Left forelimb (tissue), 1 donor: Measurements from ENCODE around the gene ZG16B.
A peak's percentile ranks its signal among the peaks of the same experiment; 100 is the strongest.

Experiments
- DNase-seq: peaks from one replicate; pipeline ENCODE4 v3.0.0-alpha.2; 2018; ENCODE audit warnings: low spot score

ZG16B gene, protein sequence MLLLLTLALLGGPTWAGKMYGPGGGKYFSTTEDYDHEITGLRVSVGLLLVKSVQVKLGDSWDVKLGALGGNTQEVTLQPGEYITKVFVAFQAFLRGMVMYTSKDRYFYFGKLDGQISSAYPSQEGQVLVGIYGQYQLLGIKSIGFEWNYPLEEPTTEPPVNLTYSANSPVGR

DNA sequence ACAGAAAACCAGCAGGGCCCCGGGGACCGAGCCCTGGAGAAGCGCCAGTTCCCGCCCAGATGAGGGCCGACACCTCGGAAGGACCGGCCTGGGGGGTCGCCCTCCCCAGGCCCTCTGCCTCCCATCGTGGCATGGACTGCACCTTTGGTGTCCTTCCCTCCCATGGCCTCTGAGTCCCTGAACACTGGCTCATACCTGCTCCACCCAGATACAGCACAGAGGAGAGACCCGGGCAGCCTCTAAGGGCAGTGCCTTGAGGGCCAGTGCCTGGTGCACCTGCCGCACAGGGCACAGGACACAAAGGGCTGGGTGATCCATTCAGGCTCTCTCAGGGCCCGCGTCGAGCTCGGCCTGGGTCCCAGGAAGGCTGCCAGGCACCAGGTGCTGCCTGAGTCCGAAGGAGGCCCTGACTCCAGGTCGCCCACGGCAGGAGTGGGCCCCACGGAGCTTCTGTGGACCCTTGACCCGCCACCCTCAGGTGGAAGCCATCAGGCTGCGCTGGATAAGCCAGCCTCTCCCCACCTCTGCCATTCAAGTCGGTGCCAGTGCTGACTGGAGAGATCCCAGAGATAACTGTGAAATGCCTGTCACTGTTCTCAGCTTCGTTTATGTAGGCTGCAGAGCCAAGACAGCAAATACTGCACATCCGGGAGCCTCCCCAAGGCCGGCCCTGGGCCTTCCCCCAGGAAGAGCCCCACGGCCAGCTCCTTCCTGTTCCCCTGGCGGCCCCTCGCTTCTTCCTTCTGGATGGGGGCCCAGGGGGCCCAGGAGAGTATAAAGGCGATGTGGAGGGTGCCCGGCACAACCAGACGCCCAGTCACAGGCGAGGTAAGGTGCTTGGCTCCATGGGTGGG lies at the start of gene ZG16B:
Gene ZG16B, plus strand, starts transcription at position 803 of the 854 bp plus-strand sequence. CDS start 139 bp downstream, outside the sequence.
- no peak for DNase-seq

DNA sequence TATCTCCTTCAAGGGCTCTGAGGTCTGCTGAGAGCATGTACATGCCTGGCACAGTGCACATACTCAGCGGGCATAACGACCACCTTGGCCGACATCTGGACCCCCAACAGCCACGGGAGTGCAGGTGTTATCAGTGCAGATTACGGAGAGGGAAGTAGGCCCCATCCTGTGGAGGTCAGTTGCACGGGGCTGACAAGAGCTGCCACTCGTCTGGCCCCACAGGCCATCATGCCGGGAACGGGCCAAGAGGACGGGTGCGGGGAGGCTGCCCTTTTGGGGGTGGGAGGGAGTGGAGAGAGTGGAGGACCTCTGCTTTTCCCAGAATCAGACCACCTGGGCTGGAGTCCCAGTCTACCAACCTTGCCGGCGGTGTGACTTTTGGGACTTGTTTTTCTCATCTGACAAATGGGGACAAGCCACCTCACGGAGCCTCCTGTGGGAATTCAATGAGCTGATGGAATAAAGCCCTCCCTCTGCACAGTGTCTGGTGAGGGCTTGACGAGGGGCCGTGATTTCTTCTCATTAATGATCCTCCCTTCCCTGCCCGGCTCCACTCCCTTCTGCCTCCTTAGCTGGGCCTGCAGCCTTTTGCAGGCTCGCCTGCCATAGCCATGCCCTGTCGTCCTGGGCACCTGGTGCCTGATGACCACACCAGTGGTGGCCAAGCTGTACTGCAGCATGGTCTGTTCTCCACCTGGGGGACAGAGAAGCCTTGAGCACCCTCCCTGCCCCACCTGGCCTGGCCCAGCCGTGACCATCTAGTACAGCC lies 47.3 kb upstream of the ZG16B start:
- no peak for DNase-seq

DNA sequence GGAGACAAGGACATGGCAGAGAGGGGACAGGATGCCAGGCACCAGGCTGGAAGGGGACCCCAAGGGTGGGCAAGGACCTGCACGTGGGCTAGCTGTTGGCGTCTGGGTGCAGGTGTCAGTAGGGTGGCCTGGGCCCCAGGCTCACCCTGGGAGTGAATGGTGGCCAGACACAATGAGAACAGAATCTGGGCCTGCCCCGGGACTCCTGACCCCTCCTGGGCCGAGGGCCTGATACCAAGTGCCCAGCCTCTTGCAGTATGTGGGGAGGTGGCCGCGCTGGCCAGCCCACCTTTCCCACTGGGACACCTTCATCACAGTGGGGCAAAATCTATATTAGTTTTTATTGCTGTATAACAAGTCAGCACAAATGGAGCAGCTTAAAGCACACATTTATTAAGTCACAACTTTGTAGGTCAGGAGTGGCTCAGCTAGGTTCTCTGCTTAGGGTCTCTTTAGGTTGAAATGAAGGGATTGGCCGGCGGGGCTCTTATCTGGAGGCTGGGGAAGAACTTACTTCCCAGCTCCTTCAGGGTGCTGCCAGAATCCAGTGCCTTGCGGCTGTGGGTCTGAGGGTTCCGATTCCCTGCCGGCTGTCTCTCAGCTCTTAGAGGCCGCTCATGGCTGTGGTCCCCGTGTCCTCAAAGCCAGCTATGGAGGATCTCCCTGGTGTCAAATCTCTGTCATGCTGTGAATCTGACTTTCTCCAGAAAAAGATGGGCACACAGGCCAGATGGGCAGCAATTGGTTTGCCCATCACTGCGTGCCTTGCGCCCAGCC lies 46.3 kb upstream of the ZG16B start:
- DNase-seq, result no peak

DNA sequence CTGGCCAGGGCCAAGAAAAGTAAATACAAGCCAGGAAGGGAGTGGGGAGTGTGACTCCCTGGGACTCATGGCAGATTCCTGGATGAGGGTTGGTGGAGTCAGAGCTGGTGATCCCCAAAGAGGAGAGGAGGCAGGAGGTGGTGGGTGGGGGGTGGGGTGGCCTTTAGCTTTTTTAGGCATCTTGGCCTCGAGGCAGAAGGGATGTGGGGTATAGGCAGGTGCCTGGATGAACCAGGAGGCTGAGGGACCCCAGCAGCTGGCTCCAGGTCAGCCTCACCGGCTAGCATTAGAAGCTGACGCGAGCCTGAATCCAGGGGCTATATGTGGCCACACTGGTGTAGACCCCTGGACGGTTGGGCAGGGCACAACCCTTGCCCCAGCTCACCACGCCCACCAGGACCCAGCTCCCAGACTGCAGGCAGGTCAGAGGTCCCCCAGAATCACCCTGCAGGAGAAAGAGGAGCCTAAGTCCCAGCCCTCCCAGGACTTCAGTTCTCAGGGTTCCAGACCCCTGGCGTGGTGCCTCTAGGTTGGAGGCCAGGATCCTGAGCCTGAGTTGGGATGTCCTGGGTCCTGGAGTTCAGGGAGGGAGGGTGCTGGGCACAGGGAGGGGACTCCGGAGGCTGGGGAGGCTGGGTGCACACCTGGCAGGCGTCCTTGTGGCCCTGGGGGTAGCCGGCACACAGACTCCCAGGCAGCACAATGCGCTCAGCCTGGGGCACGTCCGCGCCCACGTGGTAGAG lies 45.6 kb upstream of the ZG16B start:
- peak; percentile 52 for DNase-seq

DNA sequence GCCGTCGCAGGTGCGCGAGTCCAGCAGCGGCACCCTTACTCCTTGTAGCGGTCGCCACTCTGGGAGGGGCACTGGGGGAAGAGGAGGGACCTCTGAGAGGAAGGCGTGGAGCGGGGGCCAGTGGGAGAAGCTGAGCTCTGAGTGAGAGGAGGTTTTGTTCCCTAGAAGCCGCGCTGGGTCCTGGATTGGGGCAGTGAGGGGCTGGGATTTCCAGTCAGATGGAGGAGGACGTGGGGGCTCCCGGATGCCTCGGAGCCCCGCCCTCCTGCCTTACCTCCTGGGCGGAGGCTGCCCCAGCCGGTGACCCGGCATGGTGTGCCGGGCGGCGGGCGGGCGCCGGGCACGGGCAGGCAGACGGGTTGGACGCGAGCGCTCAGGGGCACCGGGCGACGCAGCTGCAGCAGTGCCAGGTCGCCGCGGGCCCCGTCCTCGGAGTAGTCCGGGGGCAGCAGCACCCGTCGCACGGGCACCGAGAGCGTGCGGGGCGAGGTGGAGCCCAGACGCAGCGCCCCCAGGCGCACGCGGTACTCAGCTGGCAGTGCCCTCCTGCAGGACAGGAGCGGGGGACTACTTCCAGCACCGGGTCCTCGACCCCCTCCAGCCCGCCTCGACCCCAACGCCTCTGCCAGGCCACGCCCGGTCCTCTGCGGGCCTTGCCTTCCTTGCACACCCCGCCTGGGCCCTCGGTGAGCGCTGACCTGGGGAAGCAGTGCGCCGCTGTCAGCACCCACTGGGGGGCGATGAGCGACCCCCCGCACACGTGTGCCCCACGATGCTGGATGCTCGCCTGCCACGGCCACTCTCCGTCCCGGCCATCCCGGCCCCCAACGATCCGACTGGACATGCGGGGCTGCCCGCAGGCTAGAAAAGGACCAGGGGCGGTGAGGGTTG lies 44.8 kb upstream of the ZG16B start:
- DNase-seq, result peak; percentile 64

DNA sequence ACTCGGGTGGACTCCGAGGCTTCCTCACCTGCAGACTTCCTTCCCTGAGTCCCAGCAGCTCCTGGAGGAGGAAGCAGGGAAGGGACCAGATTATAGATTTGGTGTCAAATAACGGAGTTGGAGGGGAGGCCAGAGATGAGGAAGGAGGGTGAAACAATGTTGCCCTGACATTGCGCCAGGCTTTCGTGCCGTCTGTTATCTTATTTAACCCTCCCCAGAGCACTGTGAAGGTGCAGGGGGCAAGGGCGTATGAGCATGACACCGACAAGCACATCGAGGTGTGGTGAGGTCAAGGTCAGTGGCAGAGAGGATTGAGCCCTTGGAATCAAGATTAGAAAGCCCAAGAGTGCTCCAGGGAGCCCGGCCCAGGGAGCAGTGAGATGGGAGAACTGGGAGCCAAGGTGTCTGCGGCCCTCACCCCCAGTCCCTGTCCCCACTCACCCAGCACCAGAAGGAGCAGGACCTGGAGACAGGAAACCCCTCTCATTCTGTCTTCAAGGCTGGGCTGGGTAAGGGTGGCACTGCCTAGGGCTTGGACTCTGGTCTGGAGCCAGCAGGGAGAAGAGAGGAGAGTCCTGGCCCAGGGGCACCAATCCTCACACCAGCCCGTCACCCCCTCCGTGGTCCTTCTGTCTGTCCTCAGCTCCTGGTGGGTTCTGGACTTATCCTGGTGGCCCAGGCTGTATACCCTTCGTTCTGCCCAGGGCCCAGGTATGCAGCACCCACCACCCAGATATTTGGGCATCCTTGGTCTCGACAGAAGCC lies 43.9 kb upstream of the ZG16B start:
- DNase-seq, result no peak

DNA sequence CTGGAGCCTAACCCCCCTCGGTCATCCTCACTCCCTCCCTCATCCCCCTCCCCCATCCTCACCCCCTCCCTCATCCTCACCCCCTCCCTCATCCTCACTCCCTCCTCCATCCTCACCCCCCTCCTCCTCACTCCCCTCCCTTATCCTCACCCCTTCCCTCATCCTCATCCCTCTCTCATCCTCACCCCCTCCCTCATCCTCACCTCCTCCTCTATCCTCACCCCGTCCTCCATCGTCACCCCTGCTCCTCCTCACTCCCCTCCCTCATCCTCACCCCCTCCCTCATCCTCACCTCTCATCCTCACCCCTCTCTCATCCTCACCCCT lies 43.3 kb upstream of the ZG16B start:
- DNase-seq, result no peak

DNA sequence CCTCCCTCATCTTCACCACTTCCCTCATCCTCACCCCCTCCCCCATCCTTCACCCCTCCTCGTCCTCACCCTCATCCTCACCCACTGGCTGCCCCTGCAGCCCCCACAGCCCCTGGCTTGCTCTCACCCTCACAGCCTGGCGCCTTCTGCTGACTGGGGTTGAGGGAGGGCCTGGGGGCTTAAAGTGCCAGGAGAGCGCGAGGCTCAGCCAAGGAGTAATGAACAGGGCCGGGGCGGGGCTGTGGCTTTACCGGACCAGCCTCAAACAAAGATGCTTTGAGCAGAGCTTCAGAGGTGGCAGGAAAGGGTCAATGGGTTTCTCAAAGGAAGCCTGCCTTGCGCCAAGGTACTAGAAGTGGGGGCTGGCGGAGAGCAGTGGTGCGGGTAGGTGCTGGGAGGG lies 42.7 kb upstream of the ZG16B start, which contains the start of gene PRSS33:
Gene PRSS33, minus strand, starts transcription at position 155 of the 400 bp plus-strand sequence. CDS start 1,013 bp downstream, outside the sequence.
- no peak for DNase-seq

DNA sequence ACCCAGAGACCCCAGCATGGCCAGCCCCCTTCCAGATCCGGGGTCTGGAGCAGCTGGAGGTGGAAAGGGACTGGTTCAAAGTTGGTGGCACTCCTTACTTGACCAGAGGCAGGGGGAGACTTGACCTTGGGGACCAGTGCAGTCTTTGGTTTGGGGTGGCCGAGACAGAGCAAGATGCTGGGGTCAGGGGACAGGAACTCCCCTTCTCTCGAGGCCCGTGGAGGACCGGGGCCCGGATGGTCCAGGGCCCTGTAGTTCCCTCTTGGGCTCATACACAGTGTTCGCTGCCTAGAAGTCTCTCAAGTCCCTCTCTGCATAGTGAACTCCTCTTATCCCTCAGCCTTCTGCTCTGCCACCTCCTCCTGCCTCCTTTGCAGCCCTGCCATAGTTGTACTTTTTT lies 42.1 kb upstream of the ZG16B start:
- no peak for DNase-seq

DNA sequence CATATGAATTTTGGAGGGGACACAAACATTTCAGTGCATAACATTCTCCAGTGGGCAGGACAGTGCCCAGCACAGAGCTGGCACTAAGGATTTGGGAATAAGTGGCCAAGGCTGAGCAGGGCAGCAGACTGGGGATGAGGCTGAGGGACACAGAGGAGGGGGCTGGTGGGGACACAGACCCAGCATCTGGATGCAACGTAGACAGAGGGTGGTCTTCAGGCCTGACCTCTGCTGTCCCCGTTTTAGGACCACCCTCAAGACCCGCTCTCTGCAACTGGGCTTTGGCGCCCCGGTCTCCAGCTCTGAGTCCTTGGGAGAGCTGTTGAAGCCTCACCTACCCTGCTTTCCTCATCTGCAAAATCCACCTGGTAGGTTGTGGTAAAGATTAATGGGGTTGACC lies 39.5 kb upstream of the ZG16B start:
- DNase-seq, result no peak

DNA sequence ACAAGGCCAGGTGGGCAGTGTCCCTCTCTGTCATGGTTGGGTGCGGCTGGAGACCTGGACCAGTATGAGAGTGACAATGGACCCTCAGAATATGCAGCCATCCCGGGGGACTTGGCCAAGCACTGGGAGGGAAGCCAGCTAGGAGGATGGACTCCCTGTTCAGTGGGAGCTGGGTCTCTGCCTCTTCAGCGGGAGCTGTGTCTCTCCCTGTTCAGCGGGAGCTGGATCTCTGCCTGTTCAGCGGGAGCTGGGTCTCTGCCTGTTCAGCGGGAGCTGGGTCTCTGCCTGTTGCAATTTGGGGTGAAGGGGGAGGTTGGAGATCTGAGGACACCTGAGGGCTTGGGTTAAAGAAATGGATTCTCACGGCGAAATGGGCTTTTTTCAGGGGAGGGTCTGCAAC lies 38.9 kb upstream of the ZG16B start:
- no peak for DNase-seq

DNA sequence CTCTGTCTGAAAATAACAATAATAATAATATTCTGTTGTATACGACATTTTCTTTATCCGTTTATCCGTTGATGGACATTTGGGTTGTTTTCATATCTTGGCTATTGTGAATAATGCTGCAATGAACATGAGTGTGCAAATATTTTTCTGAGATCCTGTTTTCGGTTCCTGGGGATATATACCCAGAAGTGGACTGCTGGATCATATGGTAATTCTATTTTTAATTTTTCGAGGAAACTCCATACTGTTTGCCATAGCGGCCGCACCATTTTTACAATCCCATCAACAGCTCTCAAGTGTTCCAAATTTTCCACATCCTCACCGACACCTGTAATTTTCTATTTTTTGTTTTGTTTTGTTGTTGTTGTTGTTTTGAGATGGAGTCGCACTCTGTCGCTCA lies 37.2 kb upstream of the ZG16B start:
- DNase-seq, result no peak

DNA sequence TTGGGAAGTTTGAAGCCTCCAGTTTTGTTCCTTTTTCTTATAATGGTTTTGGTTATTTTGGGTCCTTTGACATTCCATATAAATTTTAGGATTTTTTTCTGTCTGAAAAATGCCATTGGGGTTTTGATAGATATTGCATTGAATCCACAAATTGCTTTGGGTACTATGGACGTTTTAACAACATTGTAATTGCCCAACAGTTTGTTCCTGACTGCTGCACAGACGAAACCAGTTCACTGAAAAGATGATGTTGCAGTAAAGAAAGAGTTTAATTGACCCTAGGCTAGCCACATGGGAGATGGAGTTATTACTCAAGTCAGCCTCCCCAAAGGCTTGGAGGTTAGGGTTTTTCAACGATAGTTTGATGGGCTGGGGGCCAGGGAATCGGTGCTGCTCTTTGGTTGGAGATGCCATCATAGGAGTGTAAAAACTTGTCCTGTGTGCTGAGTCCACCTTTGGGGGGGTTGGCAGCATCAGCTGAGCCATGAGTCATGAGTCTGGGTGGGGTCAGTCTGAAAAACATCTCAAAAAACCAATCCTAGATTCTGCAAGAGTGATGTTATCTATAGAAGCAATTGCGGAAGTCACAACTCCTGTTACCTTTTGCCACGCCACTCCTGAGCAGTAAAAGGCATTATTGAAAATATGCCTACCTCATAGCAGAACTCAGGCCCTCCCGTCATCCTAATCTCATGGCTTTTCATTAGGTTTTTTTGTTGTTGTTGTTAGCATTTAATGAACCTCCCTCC lies 34.5 kb upstream of the ZG16B start:
- no peak for DNase-seq

DNA sequence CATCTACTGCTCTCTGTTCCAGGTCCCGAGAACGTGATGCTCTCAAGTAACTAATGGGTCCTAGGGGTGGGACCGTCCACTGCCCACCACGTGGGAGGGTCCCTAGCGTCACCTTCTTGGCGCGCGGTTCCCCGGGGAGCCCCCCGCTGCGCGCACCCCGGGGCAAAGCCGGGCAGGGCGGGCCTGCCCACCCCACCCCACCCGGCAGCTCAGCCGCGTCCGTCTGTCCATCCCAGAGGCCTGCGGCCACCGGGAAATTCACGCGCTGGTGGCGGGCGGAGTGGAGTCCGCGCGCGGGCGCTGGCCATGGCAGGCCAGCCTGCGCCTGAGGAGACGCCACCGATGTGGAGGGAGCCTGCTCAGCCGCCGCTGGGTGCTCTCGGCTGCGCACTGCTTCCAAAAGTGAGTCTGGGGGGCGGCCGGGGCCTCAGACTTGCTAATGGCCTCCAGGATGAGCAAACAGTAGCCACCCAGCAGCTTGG lies 31.3 kb upstream of the ZG16B start:
- peak; percentile 31 for DNase-seq

DNA sequence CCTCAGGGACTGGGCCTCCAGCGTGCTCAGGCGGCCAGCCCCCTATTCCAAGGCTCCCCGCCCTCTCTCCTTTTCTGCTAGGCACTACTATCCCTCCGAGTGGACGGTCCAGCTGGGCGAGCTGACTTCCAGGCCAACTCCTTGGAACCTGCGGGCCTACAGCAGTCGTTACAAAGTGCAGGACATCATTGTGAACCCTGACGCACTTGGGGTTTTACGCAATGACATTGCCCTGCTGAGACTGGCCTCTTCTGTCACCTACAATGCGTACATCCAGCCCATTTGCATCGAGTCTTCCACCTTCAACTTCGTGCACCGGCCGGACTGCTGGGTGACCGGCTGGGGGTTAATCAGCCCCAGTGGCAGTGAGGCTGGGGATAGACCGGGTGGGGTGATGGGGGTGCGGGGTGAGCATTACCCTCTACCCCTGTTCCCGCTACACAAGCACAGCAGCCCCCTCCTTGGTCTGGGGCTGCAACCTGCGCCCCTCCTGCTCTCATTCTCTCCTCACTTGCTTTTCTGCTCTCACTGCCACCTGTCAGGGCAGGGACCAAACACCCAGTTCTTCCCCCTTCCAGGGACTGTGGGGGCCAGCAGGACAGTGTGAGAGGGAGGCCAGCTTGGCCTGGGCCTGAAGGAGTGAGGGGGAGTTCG lies 30.8 kb upstream of the ZG16B start:
- peak; percentile 37 for DNase-seq

DNA sequence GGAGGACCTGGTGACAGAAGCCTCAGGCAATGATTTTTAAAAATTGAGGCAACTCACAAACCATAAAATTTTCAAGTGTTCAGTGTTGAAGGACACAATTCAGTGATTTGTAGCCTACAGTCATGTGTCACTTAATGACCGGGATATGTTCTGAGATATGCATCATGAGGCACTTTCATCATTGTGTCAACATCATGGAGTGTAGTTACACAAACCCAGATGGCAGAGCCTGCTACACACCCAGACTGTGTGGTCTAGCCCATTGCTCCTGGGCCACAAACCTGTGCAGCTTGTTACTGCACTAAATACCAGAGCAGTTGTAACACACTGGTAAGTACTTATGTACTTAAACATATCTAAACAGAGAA lies 30.3 kb upstream of the ZG16B start:
- DNase-seq, result no peak

DNA sequence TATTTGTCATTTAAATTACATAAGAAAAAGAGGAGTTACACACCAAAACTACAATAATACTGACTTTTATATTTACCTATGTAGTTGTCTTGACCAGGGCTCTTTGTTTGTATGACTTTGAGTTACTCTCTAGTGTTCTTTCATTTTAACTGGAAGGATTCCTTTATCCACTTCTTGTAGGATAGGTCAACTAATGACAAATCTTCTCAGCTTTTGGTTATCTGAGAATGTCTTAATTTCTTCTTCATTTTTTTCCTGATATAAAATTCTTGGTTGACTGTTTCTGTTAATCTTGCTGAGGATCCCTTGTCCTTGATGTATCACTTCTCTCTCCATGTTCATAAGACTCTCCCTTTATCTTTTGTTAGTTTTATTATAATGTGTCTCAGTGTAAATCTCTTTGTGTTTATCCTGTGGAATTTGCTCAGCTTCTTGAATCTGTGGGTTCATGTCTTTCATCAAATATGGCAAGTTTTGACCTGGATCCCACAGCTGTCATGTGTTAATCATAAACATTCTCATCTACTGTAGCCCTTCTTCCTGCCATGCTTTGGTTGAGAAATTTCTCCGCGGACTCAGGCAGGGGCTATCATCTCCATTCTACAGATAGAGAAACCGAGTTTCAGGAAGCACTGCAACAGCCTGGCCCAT lies 26.4 kb upstream of the ZG16B start:
- no peak for DNase-seq

DNA sequence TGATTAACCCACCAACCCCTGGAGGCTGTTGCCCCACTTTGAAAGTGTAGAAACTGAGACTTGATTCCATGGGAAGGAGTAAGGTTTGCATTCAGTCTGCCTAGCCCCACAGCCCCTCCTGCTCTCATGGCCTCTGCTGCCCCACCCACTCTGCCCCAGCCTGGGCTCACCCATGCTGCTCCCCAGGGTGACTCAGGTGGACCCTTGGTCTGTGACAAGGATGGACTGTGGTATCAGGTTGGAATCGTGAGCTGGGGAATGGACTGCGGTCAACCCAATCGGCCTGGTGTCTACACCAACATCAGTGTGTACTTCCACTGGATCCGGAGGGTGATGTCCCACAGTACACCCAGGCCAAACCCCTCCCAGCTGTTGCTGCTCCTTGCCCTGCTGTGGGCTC lies 25.4 kb upstream of the ZG16B start:
- DNase-seq, result peak; percentile 36
